Brain microvascular endothelial cell (primary cell): ENCODE results near the gene MYG1.
"Not testable (repeated sequence)": the region's sequence is repeated elsewhere in the genome, so short reads cannot be mapped to it uniquely, and the experiment has no call there.

Experiments used
- DNase-seq: peaks from one replicate; pipeline ENCODE4 v3.0.0-alpha.2; 2020
- H3K27ac ChIP-seq: fragments of 250-450 bp; sonication (Bioruptor Pico); 2 replicates; pipeline ENCODE4 v1.5.1; 2020; ENCODE audit warnings: mild to moderate bottlenecking, moderate library complexity
- H3K27me3 ChIP-seq: fragments of 250-450 bp; sonication (Bioruptor Pico); replicated peaks from 2 replicates; pipeline ENCODE4 v1.5.1; 2020; ENCODE audit warnings: mild to moderate bottlenecking
- H3K36me3 ChIP-seq: fragments of 250-450 bp; sonication (Bioruptor Pico); replicated peaks from 2 replicates; pipeline ENCODE4 v1.5.1; 2020; ENCODE audit warnings: mild to moderate bottlenecking
- H3K4me3 ChIP-seq: 2 replicates; pipeline ENCODE4 v1.5.1; 2011; ENCODE audit warnings: low read depth, mild to moderate bottlenecking, control low read depth, low read length, moderate library complexity
- CTCF ChIP-seq: IDR thresholded peaks from 2 replicates; pipeline ENCODE4 v1.5.1; 2011; ENCODE audit warnings: low read depth, mild to moderate bottlenecking, moderate library complexity, low read length, control low read depth, inconsistent platforms; ENCODE audit errors: missing control alignments
- in situ Hi-C: cut with HindIII; loops from 2 replicates; pipeline ENCODE4 v1.10.0; 2017; ENCODE audit warnings: low sequenced_read_pairs, low pct_ligation_motif_present

Gene MYG1

GRCh38 chr12:53326460-53327185, 27.1 kb downstream of the MYG1 start:
- Histone ChIP-seq H3K27me3 (no peaks in the 10 kb centered on the region), H3K36me3 (no peaks in the 10 kb centered on the region), H3K4me3 (no peak overlapping the region), H3K27ac (no peak overlapping the region)
- TF ChIP-seq CTCF, result no peak
- in situ Hi-C loops, result no loop called here
- DNase-seq, result no peak

GRCh38 chr12:53327435-53328042, 28.0 kb downstream of the MYG1 start:
- DNase-seq, result no peak
- Histone ChIP-seq H3K27me3 (peaks cover 2% of the 10 kb centered on the region), H3K36me3 (no peaks in the 10 kb centered on the region), H3K4me3 (no peak overlapping the region), H3K27ac (no peak overlapping the region)
- TF ChIP-seq CTCF, result peak; percentile 56
- in situ Hi-C loops, result no loop called here

GRCh38 chr12:53328043-53328435, 28.5 kb downstream of the MYG1 start:
- no peak overlapping the region for H3K4me3 ChIP-seq
- no peak for DNase-seq
- TF ChIP-seq CTCF, result peak; percentile 37
- H3K36me3 ChIP-seq, result no peaks in the 10 kb centered on the region
- peaks cover 7% of the 10 kb centered on the region for H3K27me3 ChIP-seq
- no peak overlapping the region for H3K27ac ChIP-seq
- in situ Hi-C loops, result no loop called here

GRCh38 chr12:53330671-53331070, 31.2 kb downstream of the MYG1 start:
- H3K36me3 ChIP-seq, result no peaks in the 10 kb centered on the region
- no peak overlapping the region for H3K4me3 ChIP-seq
- no peak for TF ChIP-seq CTCF
- in situ Hi-C loops, result no loop called here
- H3K27me3 ChIP-seq, result peaks cover 7% of the 10 kb centered on the region
- DNase-seq, result no peak
- H3K27ac ChIP-seq, result no peak overlapping the region

GRCh38 chr12:53332339-53332738, 32.8 kb downstream of the MYG1 start:
- H3K36me3 ChIP-seq, H3K4me3 ChIP-seq, H3K27ac ChIP-seq, DNase-seq, in situ Hi-C loops: not testable (repeated sequence)
- H3K27me3 ChIP-seq, result peaks cover 18% of the 10 kb centered on the region

DNA sequence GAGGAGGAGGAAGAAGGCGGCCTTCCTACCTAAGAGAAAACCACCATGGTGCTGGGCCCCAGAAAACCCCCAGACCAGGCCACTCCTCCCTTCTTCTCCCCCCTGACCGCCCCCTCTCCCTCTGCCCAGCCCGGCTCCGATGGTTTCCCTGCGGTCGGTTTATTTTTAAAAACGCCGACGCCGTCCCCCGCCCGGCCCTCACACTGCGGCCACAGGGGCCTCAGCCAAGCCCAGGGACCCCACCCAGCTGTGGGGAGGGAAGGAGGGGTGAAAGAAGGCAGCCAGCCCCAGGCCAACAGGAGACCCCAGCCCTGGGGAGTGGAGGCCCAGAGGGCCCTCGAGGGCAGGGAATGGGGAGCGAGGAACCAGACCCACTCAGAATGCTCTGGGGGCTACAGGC, 33.2 kb downstream of the MYG1 start:
- Histone ChIP-seq H3K27me3 (peaks cover 22% of the 10 kb centered on the region), H3K27ac (no peak overlapping the region), H3K36me3 (no peaks in the 10 kb centered on the region), H3K4me3 (no peak overlapping the region)
- TF ChIP-seq CTCF, result no peak
- in situ Hi-C loops, result no loop called here
- no peak for DNase-seq
